A549 (cell line): ENCODE results near the gene SEMA3E. TPM values are rescaled to one million over a fixed set of nuclear protein-coding genes. Genes with fewer than 3 reads are reported as not detected.

Source experiments
- ATAC-seq, 2 experiments: fragments of 200-7000 bp in 1 of 2; fragments of >200 bp in 1 of 2; cut with Nextera tagmentation in 1 of 2; cut with Tn5 transposase in 1 of 2; 3 replicates each; pipeline versions ENCODE4 v1.8.0 to v1.9.1; 2018 to 2020; ENCODE audit warnings: mild to moderate bottlenecking in 1 of 2, moderate library complexity in 1 of 2
- CTCF ChIA-PET: fragments of 300-600 bp; sonication (Branson Sonifier 250); formaldehyde crosslinking; extraction: SDS; loops from one replicate; lab custom pipeline; 2021; ENCODE audit warnings: antibody characterized with exemption, inconsistent platforms; lab: Yijun Ruan, JAX
- POLR2A ChIA-PET: fragments of 350-600 bp; formaldehyde crosslinking; extraction: SDS; loops from one replicate; lab custom pipeline; 2021; ENCODE audit warnings: antibody characterized with exemption, inconsistent platforms; lab: Yijun Ruan, JAX
- DNase-seq, 2 experiments: peaks; one replicate each; pipeline versions ENCODE4 v3.0.0 to v3.0.0-alpha.2; 2011 to 2016; ENCODE audit warnings: low read depth in 1 of 2, low spot score in 1 of 2
- FAIRE-seq: peaks from 2 replicates; lab custom pipeline; 2011; peaks lifted over from hg19 to GRCh38; lab: Jason Lieb, UNC
- H3K27ac ChIP-seq, 2 experiments: fragments of >200 bp; sonication (Bioruptor Twin); formaldehyde crosslinking; 3 replicates each; pipeline ENCODE4 v1.5.1; 2016 to 2017
- H3K4me1 ChIP-seq: fragments of >200 bp; sonication (Bioruptor Twin); formaldehyde crosslinking; 3 replicates; pipeline ENCODE4 v1.6.1; 2016
- H3K4me2 ChIP-seq: fragments of >200 bp; sonication (Bioruptor Twin); formaldehyde crosslinking; 3 replicates; pipeline ENCODE4 v1.6.1; 2016
- H3K4me3 ChIP-seq: fragments of >200 bp; sonication (Bioruptor Twin); formaldehyde crosslinking; 3 replicates; pipeline ENCODE4 v1.5.1; 2016
- H3K9me3 ChIP-seq: fragments of >200 bp; sonication (Bioruptor Twin); formaldehyde crosslinking; 3 replicates; pipeline ENCODE4 v1.6.1; 2016
- BHLHE40 ChIP-seq: IDR thresholded peaks from 2 replicates; pipeline ENCODE4 v1.6.1; 2012; ENCODE audit warnings: low read depth, low read length, inconsistent platforms
- CEBPB ChIP-seq, 2 experiments: fragments of >200 bp in 1 of 2; sonication (Bioruptor Twin) in 1 of 2; formaldehyde crosslinking in 1 of 2; IDR thresholded peaks; 2 replicates each; pipeline ENCODE4 v1.6.1; 2012 to 2016
- EHMT2 ChIP-seq: fragments of 200-600 bp; sonication (generic); IDR thresholded peaks from 2 replicates; pipeline ENCODE4 v1.6.1; 2016; ENCODE audit warnings: antibody characterized with exemption, low read depth, mild to moderate bottlenecking, moderate library complexity
- ESRRA ChIP-seq: fragments of 150-350 bp; IDR thresholded peaks from 2 replicates; pipeline ENCODE4 v1.6.1; 2014; ENCODE audit warnings: mild to moderate bottlenecking, low read length, borderline replicate concordance
- FOSB ChIP-seq: fragments of 250-450 bp; sonication (Bioruptor Pico); IDR thresholded peaks from 2 replicates; pipeline ENCODE4 v1.5.0; 2020; ENCODE audit warnings: mild to moderate bottlenecking, moderate library complexity
- HES2 ChIP-seq: fragments of >200 bp; sonication (Bioruptor Twin); formaldehyde crosslinking; IDR thresholded peaks from 2 replicates; pipeline ENCODE4 v1.6.1; 2016
- HOXB13 ChIP-seq: fragments of 250-450 bp; sonication (Bioruptor Pico); IDR thresholded peaks from 2 replicates; pipeline ENCODE4 v1.5.0; 2020; ENCODE audit warnings: low read depth, mild to moderate bottlenecking, moderate library complexity
- HOXB5 ChIP-seq: fragments of 250-450 bp; sonication (Bioruptor Pico); IDR thresholded peaks from 2 replicates; pipeline ENCODE4 v1.5.0; 2020; ENCODE audit warnings: mild to moderate bottlenecking, moderate library complexity
- NR3C1 ChIP-seq: fragments of >200 bp; sonication (Bioruptor Twin); formaldehyde crosslinking; IDR thresholded peaks from 3 replicates; pipeline ENCODE4 v1.6.1; 2017
- PHF8 ChIP-seq: fragments of 200-600 bp; sonication (generic); IDR thresholded peaks from 2 replicates; pipeline ENCODE4 v1.6.1; 2016; ENCODE audit warnings: low read depth, mild to moderate bottlenecking, antibody characterized with exemption, moderate library complexity, borderline replicate concordance
- POLR2A ChIP-seq: IDR thresholded peaks from 2 replicates; pipeline ENCODE4 v1.6.1; 2012; ENCODE audit warnings: mild to moderate bottlenecking, low read length
- REST ChIP-seq: fragments of 200-600 bp; sonication (generic); IDR thresholded peaks from 2 replicates; pipeline ENCODE4 v1.6.1; 2016; ENCODE audit warnings: antibody characterized with exemption, mild to moderate bottlenecking, moderate library complexity
- SMC3 ChIP-seq: fragments of >200 bp; sonication (Bioruptor Twin); formaldehyde crosslinking; IDR thresholded peaks from 3 replicates; pipeline ENCODE4 v1.6.1; 2018; ENCODE audit warnings: inconsistent platforms
- ZC3H11A ChIP-seq: fragments of 450-650 bp; IDR thresholded peaks from 2 replicates; pipeline ENCODE4 v1.6.1; 2014; ENCODE audit warnings: antibody characterized with exemption, mild to moderate bottlenecking
- WGBS: methylation state at CpG from one replicate; pipeline ENCODE4 v1.1.6; 2017; ENCODE audit errors: missing lambda C conversion rate; 5-methylcytosine and 5-hydroxymethylcytosine counted together
- polyA plus RNA-seq, 4 experiments: library from polyadenylated mRNA; depleted of rRNA in 3 of 4; stranded (reverse); fragments of >200 nt; fragmentation: RNase III in 1 of 4; extraction: RNeasy Plus Mini Kit Qiagen cat#74134 plus additional on column Dnase treatment in 1 of 4; gene quantifications; 2 replicates in 3 of 4; 3 replicates in 1 of 4; pipeline ENCODE4 v1.2.3, GENCODE V29; 2011 to 2017

Gene SEMA3E
- polyA plus RNA-seq, 2 of the 4 experiments (the other 2 are of a cell fraction): 1.4 to 2.3 TPM

- WGBS: 95% methylated on average over 2 of the region's 2 CpGs
- POLR2A ChIA-PET: no interaction called here
- FAIRE-seq: no peak
- no peaks in the 10 kb centered on the region for H3K9me3 ChIP-seq
- no peaks in the 10 kb centered on the region for H3K4me1 ChIP-seq
- TF ChIP-seq EHMT2: no peak
- TF ChIP-seq CEBPB (IDR thresholded peaks at IDR 0.05): 0 out of 4 replicates have a peak, but pooled peaks of 1 of the 2 experiments have one; percentile 8
- ATAC-seq: no peak
- no peak overlapping the region for H3K4me3 ChIP-seq
- DNase-seq: no peak
- no peak overlapping the region for H3K27ac ChIP-seq
- CTCF ChIA-PET: no interaction called here
- no peak overlapping the region for H3K4me2 ChIP-seq
Observed at GRCh38 chr7:83494683-83495082, 154.3 kb downstream of the SEMA3E start.

GRCh38 chr7:83492802-83493201 lies 156.1 kb downstream of the SEMA3E start:
- H3K27ac ChIP-seq: no peak overlapping the region
- POLR2A ChIA-PET: no interaction called here
- FAIRE-seq (no peak), ATAC-seq (no peak), DNase-seq (no peak)
- no peak for TF ChIP-seq SMC3
- no peak for TF ChIP-seq HOXB13 (CRISPR knock-in tag)
- TF ChIP-seq FOSB (CRISPR knock-in tag): no peak
- no peak for TF ChIP-seq ESRRA
- H3K4me3 ChIP-seq: no peak overlapping the region
- no peaks in the 10 kb centered on the region for H3K4me1 ChIP-seq
- H3K9me3 ChIP-seq: no peaks in the 10 kb centered on the region
- H3K4me2 ChIP-seq: no peak overlapping the region
- 61% methylated on average over 3 of the region's 3 CpGs for WGBS
- CTCF ChIA-PET: no interaction called here

- TF ChIP-seq SMC3 (no peak), CEBPB (IDR thresholded peaks at IDR 0.05) (no peak), HES2 (no peak), POLR2A (no peak), PHF8 (no peak)
- FAIRE-seq (no peak), ATAC-seq (no peak), DNase-seq (no peak)
- H3K9me3 ChIP-seq: no peaks in the 10 kb centered on the region
- CTCF ChIA-PET: no interaction called here
- no peak overlapping the region for H3K4me3 ChIP-seq
- no peak overlapping the region for H3K4me2 ChIP-seq
- POLR2A ChIA-PET: no interaction called here
- WGBS: 83% methylated on average over 2 of the region's 2 CpGs
- no peaks in the 10 kb centered on the region for H3K4me1 ChIP-seq
- H3K27ac ChIP-seq: no peak overlapping the region
Observed at GRCh38 chr7:83487801-83488200, 161.1 kb downstream of the SEMA3E start.

GRCh38 chr7:83486957-83487356 lies 162.0 kb downstream of the SEMA3E start:
- DNase-seq (no peak), ATAC-seq (no peak), FAIRE-seq (no peak)
- POLR2A ChIA-PET: no interaction called here
- CTCF ChIA-PET: interaction anchor here (0.6 kb wide), 1 partner anchor 10 kb away, joined by 3 read pairs; no protein-coding TSS in a partner anchor
- WGBS: 36% methylated on average over 2 of the region's 2 CpGs
- no peak overlapping the region for H3K4me3 ChIP-seq
- H3K4me1 ChIP-seq: no peaks in the 10 kb centered on the region
- H3K4me2 ChIP-seq: no peak overlapping the region
- H3K27ac ChIP-seq: no peak overlapping the region
- TF ChIP-seq HOXB5 (CRISPR knock-in tag) (no peak), ZC3H11A (no peak), NR3C1 (no peak), BHLHE40 (no peak), REST (no peak)
- H3K9me3 ChIP-seq: no peaks in the 10 kb centered on the region
